B cell (primary cell): ENCODE data around the gene IGF1R. TPM values are rescaled to one million over a fixed set of nuclear protein-coding genes. Genes with fewer than 3 reads are reported as not detected.

Experiments
- ATAC-seq: fragments of 200-7000 bp; cut with Tn5 transposase; one replicate; pipeline ENCODE4 v1.10.0; 2021; ENCODE audit warnings: low read depth, mild to moderate bottlenecking, moderate number of reproducible peaks, moderate library complexity
- CTCF ChIA-PET: fragments of 350-600 bp; sonication (Branson Sonifier 250); formaldehyde crosslinking; loops from one replicate; lab custom pipeline; 2021; ENCODE audit warnings: antibody characterized with exemption, inconsistent platforms; lab: Charles Lee
- POLR2A ChIA-PET: fragments of 350-600 bp; sonication (Branson Sonifier 250); formaldehyde crosslinking; loops from one replicate; lab custom pipeline; 2021; ENCODE audit warnings: antibody characterized with exemption; lab: Charles Lee
- DNase-seq: peaks from one replicate; pipeline ENCODE4 v3.0.0; 2013
- H2AFZ ChIP-seq: 2 replicates; pipeline ENCODE4 v1.6.1; 2012; ENCODE audit warnings: mild to moderate bottlenecking, low read depth, low read length; ENCODE audit not compliant: insufficient read depth, poor library complexity, severe bottlenecking
- H3K27ac ChIP-seq, 2 donors: 1 replicate in 1 of 2; 2 replicates in 1 of 2; pipeline ENCODE4 v1.5.1; 2012 to 2013; ENCODE audit warnings: low read length in 2 of 2, mild to moderate bottlenecking in 2 of 2, moderate library complexity in 1 of 2
- H3K27me3 ChIP-seq, 4 experiments: fragments of 200-600 bp in 1 of 4; sonication (generic) in 1 of 4; replicated peaks in 1 of 4; 1 replicate in 2 of 4; 2 replicates in 2 of 4; pipeline versions ENCODE4 v1.6.1 to v1.7.0; 2013 to 2016; ENCODE audit warnings: low read length in 3 of 4, mild to moderate bottlenecking in 2 of 4, mixed read lengths in 1 of 4, moderate library complexity in 1 of 4; ENCODE audit not compliant: insufficient read depth in 4 of 4, control insufficient read depth in 3 of 4; ENCODE audit errors: control extremely low read depth in 1 of 4
- H3K36me3 ChIP-seq, 2 experiments: replicated peaks in 1 of 2; 1 replicate in 1 of 2; 2 replicates in 1 of 2; pipeline versions ENCODE4 v1.6.1 to v1.7.1; 2013; ENCODE audit warnings: low read length in 1 of 2; ENCODE audit not compliant: insufficient read depth in 2 of 2, control insufficient read depth in 1 of 2; ENCODE audit errors: control extremely low read depth in 1 of 2, extremely low read depth in 1 of 2
- H3K4me1 ChIP-seq, 2 donors: fragments of 200-600 bp in 1 of 2; sonication (generic) in 1 of 2; 1 replicate in 1 of 2; 2 replicates in 1 of 2; pipeline versions ENCODE4 v1.5.1 to v1.6.1; 2013 to 2017; ENCODE audit warnings: low read length in 2 of 2; ENCODE audit not compliant: control insufficient read depth in 2 of 2, insufficient read depth in 2 of 2
- H3K4me2 ChIP-seq: replicated peaks from 2 replicates; pipeline ENCODE3; 2012; ENCODE audit warnings: mild to moderate bottlenecking, low read depth, low read length; ENCODE audit not compliant: poor library complexity, severe bottlenecking
- H3K4me3 ChIP-seq, 5 experiments: fragments of 200-600 bp in 1 of 5; sonication (generic) in 1 of 5; 1 replicate in 3 of 5; 2 replicates in 2 of 5; pipeline versions ENCODE4 v1.5.1 to v1.7.0; 2011 to 2016; ENCODE audit warnings: low read length in 4 of 5, mild to moderate bottlenecking in 4 of 5, low read depth in 2 of 5, control low read depth in 1 of 5, moderate library complexity in 1 of 5; ENCODE audit not compliant: insufficient read depth in 1 of 5; ENCODE audit errors: control extremely low read depth in 1 of 5, extremely low read depth in 1 of 5
- H3K79me2 ChIP-seq: fragments of 200-600 bp; sonication (generic); one replicate; pipeline ENCODE4 v1.6.0; 2016; ENCODE audit warnings: low read length; ENCODE audit not compliant: control insufficient read depth, insufficient read depth
- H3K9ac ChIP-seq: fragments of 200-600 bp; sonication (generic); 2 replicates; pipeline ENCODE4 v1.6.1; 2017; ENCODE audit warnings: mild to moderate bottlenecking, low read length, moderate library complexity
- H3K9me3 ChIP-seq, 3 donors: one replicate each; pipeline versions ENCODE4 v1.6.1 to v1.7.1; 2013; ENCODE audit warnings: low read length in 2 of 3; ENCODE audit not compliant: control insufficient read depth in 2 of 3, insufficient read depth in 1 of 3; ENCODE audit errors: control extremely low read depth in 1 of 3
- H4K20me1 ChIP-seq: 2 replicates; pipeline ENCODE4 v1.6.0; 2012; ENCODE audit warnings: mild to moderate bottlenecking, low read length; ENCODE audit not compliant: insufficient read depth, control insufficient read depth, poor library complexity, severe bottlenecking
- H3K27ac Mint-ChIP-seq: one replicate; pipeline ENCODE4 v1.8.0; 2021; ENCODE audit warnings: mixed read lengths
- H3K27me3 Mint-ChIP-seq: one replicate; pipeline ENCODE4 v1.8.0; 2021; ENCODE audit warnings: mixed read lengths
- H3K4me1 Mint-ChIP-seq: one replicate; pipeline ENCODE4 v1.8.0; 2021; ENCODE audit warnings: mixed read lengths
- H3K4me3 Mint-ChIP-seq: one replicate; pipeline ENCODE4 v1.8.0; 2021; ENCODE audit warnings: mixed read lengths
- H3K9me3 Mint-ChIP-seq: one replicate; pipeline ENCODE4 v1.8.0; 2022; ENCODE audit warnings: mixed read lengths; ENCODE audit not compliant: insufficient read depth
- CTCF ChIP-seq: fragments of 200-600 bp; IDR thresholded peaks from one replicate; pipeline ENCODE4 v1.8.0; 2022; ENCODE audit warnings: antibody characterized with exemption, mild to moderate bottlenecking
- EZH2 ChIP-seq: IDR thresholded peaks from 2 replicates; pipeline ENCODE4 v1.6.1; 2012; ENCODE audit warnings: borderline replicate concordance, low read depth, mild to moderate bottlenecking, moderate library complexity, low read length; ENCODE audit not compliant: insufficient read depth, poor library complexity, severe bottlenecking
- WGBS: methylation state at CpG from one replicate; pipeline ENCODE4 v1.1.5; 2013; ENCODE audit warnings: missing lambda C conversion rate; ENCODE audit not compliant: insufficient coverage; 5-methylcytosine and 5-hydroxymethylcytosine counted together
- intact Hi-C: fragments of 100-400 bp; cut with micrococcal nuclease; formaldehyde crosslinking; loops from one replicate; pipeline ENCODE4 v1.10.0; 2022
- polyA plus RNA-seq: library from polyadenylated mRNA; depleted of rRNA; stranded (reverse); fragments of >200 nt; gene quantifications from 2 replicates; pipeline ENCODE4 v1.2.3, GENCODE V29; 2012
- total RNA-seq, 2 donors: library from RNA; stranded (reverse); fragments of 120-200 nt in 1 of 2; gene quantifications; 1 replicate in 1 of 2; 2 replicates in 1 of 2; pipeline versions ENCODE4 v1.2.3 to v1.2.4, GENCODE V29; 2013 to 2022

Gene IGF1R
- total and polyA plus RNA-seq, 2 donors (not counting 1 experiment from before 2014, with no cell fraction given) = 5.4 to 23.1 TPM

- Mint-ChIP-seq H3K27me3 (no peaks in the 10 kb centered on the region), H3K4me1 (peaks cover 4% of the 10 kb centered on the region), H3K4me3 (no peak overlapping the region), H3K27ac (no peak overlapping the region), H3K9me3 (peaks cover 3% of the 10 kb centered on the region)
- DNase-seq = no peak
- ChIA-PET POLR2A (no interaction called here), CTCF (no interaction called here)
- Histone ChIP-seq H4K20me1 (no peaks in the 10 kb centered on the region), H3K79me2 (no peaks in the 10 kb centered on the region), H2AFZ (no peak overlapping the region), H3K27ac (no peak overlapping the region), H3K4me2 (no peak overlapping the region), H3K9me3 (peaks cover 1 to 18% (median 9%) of the 10 kb centered on the region in 3 donors), H3K27me3 (no peaks in the 10 kb centered on the region), H3K9ac (no peak overlapping the region), H3K4me1 (no peaks in the 10 kb centered on the region), H3K36me3 (no peaks in the 10 kb centered on the region), H3K4me3 (no peak overlapping the region)
- ATAC-seq = no peak
- intact Hi-C loops = no loop called here
- TF ChIP-seq CTCF (no peak), EZH2 (no peak)
Measured at GRCh38 chr15:98823616-98824015, 175.3 kb downstream of the IGF1R start.

- ChIA-PET CTCF (no interaction called here), POLR2A (no interaction called here)
- H2AFZ ChIP-seq = no peak overlapping the region
- no peak overlapping the region for H3K9ac ChIP-seq
- no peaks in the 10 kb centered on the region for H3K27me3 ChIP-seq
- no peaks in the 10 kb centered on the region for H3K36me3 ChIP-seq
- H3K9me3 Mint-ChIP-seq = peaks cover 3% of the 10 kb centered on the region
- no peaks in the 10 kb centered on the region for H3K79me2 ChIP-seq
- peaks cover 3 to 18% (median 16%) of the 10 kb centered on the region in 3 donors for H3K9me3 ChIP-seq
- H4K20me1 ChIP-seq = no peaks in the 10 kb centered on the region
- H3K4me1 Mint-ChIP-seq = peaks cover 4% of the 10 kb centered on the region
- DNase-seq (no peak), ATAC-seq (no peak)
- no peak overlapping the region for H3K4me3 ChIP-seq
- no peaks in the 10 kb centered on the region for H3K4me1 ChIP-seq
- H3K27me3 Mint-ChIP-seq = no peaks in the 10 kb centered on the region
- H3K4me3 Mint-ChIP-seq = no peak overlapping the region
- WGBS = 95% methylated on average over 6 of the region's 10 CpGs
- no peak for TF ChIP-seq EZH2
- no peak for TF ChIP-seq CTCF
- intact Hi-C loops = no loop called here
- H3K4me2 ChIP-seq = no peak overlapping the region
- no peak overlapping the region for H3K27ac ChIP-seq
- no peak overlapping the region for H3K27ac Mint-ChIP-seq
Measured at GRCh38 chr15:98824595-98824994, 176.3 kb downstream of the IGF1R start.
